ENCODE data around the gene NR1I3.

GRCh38 chr1:161197560-161198193 lies 40.3 kb downstream of the NR1I3 start:
- TF ChIP-seq CTCF (IDR thresholded peaks at IDR 0.05) (no peak), POLR2A (IDR thresholded peaks at IDR 0.05) (no peak)
